GM21367 (cell line): ENCODE results near the gene SAFB.
A peak's percentile ranks its signal among the peaks of the same experiment; 100 is the strongest.

Experiments
- ATAC-seq: cut with Tn5 transposase; IDR thresholded peaks from one replicate; pipeline ENCODE4 v1.9.1; 2021; ENCODE audit not compliant: unreplicated experiment

The SAFB gene

DNA sequence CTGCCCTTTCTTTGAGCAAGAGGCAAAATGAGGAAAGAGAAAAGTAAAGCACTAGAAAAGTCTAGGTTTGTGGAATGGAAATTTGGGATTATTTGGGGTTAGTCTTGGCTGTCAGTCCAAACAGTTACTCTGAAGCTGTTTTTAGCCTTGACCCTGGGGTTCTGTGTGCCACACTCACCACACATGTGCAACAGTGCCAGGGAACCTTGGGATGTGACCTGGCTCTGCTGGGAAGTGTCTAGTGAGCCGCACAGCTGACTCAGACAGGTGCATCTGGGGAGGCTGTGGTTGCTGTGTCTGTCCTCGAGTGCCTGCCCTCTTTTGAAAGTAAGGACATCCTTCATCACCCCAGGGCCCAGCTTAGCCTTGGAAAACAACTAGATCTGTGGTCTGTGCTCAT, 41.6 kb downstream of the SAFB start:
- ATAC-seq, result no peak

DNA sequence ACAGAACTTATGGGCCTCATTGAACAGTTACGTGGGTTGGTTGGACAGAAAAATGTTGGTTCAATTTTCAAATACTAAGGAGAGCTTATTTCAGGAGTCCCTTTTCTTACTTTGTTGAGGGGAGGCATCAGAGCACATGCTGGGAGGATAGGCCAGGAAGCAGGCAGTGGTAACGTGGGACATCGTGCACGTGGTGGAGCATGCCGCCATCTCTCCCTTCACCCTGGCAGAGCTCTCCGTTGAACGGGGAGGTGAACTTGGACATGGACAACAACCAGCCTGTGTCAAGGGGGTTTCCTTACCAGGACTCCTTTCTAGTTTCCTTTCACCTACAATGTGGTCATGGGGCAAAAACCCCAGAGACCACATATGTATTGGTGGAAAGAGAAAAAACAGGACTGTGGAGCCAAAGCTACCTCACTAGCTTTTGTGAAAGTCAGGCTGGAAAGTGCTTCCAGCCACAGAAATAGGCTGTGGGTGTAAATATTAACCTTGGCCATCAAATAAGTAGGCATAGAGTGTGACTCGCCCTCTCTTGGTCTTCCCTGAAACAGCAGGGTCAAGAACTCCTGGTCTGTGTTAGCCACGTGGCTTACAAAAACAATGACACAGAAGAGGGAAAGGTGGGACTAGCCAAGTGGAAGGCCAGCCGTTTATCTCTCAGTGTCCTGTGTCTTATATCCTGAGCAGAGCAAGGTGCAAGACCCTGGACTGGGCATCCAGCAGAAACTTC, 43.1 kb downstream of the SAFB start:
- ATAC-seq, result no peak

DNA sequence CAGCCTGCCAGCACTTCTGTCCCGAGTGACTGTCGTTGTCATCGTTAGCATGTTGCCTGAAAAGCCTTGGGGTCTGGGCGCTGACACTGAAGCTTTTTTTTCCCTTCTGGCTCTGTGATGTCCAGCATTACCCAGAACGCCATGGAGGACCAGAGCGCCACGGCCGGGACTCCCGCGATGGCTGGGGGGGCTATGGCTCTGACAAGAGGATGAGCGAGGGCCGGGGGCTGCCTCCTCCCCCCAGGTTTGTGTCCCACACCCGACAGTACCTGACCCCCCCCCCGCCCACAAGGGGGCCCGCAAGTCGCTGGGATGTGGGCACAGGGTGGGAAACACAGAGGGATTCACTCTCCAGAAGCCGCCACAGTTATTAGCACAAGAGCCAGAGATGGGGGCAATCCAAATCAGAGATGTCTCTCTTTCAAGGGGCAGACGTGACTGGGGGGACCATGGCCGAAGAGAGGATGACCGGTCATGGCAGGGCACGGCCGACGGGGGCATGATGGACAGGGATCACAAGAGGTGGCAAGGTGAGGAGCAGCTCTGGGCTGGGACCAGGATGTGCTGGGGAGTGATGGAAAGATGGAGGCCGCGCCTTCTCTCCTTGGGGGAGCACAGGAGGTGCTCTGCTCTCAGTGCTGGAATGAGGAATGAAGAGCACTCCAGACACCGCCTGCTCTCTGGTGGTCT, 44.2 kb downstream of the SAFB start:
- ATAC-seq, result no peak

DNA sequence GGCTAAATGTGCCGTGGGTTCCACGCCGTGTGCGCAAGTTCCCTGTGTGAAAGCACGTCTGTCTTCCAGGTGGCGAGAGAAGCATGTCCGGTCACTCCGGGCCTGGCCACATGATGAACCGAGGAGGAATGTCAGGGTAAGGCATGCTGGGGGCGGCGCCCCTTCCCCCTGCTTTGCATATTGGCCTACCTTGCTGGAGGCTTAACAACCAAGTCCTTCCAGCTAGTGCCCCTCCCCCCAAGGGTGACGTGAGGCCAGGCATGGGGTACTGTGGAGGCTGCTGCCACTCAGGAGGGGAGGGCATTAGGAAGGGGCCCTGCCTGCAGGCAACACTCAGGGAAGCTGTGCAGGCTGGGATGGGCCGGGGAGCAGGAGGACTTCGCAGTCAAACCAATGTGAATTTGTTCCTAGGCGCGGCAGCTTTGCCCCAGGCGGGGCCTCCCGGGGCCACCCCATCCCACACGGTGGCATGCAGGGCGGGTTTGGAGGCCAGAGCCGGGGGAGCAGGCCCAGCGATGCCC, 44.9 kb downstream of the SAFB start:
- no peak for ATAC-seq

DNA sequence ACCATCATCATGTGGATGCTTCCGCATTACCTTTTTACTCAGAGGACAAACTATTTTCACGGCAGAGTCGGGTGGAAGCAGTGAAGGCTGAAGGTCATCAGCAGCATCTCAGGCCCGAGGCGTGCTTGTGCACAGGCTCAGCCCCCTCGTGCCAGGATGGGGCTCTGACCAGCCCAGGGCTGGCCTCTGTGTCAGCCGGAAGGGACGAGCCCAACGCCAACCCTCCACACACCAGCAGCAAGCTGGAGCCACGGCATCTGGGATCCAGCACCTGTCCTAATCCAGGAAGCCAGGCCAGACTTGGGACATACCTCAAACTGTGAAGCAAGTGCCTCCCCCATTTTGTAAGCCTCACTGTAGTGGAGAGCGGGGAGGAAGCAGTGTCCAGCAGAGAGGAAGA, 46.3 kb downstream of the SAFB start:
- ATAC-seq, result no peak

DNA sequence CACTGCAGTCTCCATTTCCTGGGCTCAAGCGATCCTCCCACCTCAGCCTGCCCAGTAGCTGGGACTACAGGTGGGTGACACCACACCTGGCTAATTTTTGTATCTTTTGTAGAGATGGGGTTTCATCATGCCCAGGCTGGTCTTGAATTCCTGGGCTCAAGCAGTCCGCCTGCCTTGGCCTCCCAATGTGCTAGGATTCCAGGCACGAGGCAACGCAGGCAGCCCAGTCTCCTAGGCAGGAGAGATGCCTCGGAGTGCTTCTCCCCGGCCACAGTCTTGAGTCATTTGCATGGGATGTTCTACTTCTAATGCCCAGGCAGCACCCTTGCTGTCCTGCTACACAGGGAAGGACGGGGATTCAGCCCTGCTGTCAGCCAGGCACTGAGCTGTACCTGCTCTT, 48.7 kb downstream of the SAFB start:
- no peak for ATAC-seq

DNA sequence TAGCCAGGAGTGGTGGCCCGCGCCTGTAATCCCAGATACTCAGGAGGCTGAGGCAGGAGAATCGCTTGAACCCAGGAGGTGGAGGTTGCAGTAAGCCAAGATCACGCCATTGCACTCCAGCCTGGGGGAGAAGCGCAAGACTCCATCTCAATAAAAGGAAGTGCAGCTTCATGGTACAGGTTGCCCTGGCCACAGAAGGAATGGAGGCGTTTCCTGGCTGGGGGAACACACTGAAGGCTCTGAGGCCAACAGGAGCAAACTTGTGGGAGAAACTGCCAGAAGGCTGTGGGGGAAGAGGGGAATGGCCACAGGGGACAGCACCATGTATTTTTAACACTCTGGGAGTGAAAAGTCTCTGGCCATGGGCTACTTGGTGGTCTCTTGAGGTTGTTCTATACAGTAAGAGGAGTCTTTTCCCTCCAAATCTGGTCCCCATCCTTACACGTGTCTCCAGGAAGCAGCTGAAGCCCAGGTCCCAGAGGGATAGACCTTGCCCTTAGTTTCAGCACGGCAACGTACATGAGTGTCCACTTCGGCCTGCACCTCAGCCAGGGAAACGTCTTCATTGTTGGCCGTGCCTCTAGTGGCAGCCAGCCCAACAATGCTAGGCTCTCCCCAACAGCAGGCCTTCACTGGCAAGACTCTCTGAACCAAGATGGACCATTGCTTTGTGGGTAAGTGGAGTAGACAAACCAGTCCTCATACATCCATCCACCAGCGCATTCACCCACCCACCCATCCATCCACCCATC, 50.0 kb downstream of the SAFB start:
- ATAC-seq, result no peak

DNA sequence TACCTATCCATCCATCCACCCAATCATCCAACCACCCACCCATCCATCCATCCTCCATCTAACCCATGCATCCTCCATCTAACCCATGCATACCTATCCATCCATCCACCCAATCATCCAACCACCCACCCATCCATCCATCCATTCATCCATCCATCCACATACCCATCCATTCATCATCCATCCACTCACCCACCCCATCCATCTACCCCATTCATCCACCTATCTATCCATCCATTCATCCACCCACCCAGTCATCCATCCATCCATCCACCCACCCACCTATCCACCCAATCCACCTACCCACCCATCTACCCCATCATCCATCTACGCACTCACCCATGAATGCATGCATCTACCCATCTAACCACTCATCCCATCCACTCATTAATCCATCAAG, 50.9 kb downstream of the SAFB start:
- ATAC-seq, result no peak

DNA sequence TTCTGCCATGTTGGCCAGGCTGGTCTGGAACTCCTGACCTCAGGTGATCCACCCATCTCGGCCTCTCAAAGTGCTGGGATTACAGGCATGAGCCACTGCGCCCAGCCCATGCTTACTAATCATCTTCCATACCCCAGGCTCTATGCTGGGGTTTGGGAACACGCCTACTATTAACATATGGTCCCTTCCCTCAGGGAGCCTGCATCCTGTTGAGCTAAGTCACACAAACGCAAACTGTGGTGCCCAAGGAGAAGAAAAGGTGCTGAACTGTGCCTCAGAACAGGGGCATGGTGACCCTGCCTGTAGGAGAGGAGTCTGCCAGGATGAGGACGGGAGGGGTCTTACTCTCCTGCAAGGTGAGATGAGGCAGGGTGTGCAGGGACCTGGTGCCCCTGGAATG, 51.8 kb downstream of the SAFB start:
- ATAC-seq, result no peak

DNA sequence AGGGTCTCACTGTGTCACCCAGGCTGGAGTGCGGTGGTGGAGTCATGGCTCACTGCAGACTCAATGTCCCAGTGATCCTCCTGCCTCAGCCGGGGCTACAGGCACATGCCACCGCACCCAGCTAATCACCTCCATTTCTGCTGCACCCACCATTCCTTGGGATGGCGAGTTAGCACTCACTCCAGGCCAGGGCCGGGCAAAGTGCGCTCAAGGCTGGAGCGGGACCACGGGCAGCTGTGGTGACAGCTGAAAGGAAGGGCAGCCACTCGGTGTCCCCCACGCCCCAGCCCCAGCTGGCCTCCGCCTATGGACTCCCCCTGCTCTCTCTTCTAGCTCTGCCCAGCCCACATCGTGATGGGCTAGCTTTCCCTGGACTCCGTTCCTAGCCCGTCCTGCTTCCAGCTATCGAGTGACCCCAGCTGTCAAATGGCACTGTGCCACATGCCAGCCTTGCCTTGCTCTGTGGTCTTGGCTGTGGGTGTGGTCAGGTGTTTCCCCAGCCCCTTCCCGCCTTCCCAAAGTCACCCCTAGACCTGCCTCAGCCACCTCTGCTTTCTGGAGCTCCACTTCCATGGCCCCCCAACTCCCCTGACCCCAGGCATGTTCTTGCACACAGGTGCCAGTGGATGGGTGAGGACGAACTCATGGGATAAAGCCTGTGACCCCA, 53.4 kb downstream of the SAFB start:
- ATAC-seq, result no peak

DNA sequence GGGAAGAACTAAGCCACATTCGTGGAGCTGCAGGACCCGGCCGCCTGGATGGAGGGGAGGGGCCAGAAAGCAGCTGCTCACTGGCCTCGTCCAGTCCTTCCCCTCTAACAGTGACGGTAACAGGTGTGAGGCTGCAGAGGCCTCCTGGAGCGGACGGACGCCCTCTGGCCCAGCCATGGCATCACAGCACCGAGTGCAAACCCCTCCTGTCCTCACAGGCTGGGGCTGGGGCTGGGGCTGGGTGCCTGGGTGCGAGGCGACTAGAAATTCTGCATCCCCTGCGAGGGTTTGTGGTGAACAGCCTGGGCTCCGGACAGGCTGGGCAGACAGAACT, 53.9 kb downstream of the SAFB start:
- ATAC-seq, result no peak

DNA sequence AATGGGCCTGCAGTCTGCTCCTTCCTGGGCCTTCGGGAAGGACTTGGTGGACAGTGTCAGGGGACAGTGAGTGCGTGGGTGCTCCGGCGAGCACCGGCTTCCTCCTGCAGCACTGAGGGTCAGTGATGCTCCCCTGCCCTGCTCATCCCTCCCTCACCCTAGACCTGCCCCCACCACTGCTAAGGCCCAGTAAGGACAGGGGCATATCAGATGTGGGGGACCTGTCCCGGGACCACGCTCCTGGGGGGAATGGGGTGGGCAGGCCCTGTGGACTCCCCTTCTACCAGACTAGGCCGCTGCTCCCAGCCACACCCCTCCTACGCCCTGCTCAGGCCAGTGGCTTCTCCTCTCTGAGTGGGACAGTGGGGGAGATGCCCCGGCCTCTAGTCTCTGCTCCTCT, 54.3 kb downstream of the SAFB start:
- no peak for ATAC-seq

DNA sequence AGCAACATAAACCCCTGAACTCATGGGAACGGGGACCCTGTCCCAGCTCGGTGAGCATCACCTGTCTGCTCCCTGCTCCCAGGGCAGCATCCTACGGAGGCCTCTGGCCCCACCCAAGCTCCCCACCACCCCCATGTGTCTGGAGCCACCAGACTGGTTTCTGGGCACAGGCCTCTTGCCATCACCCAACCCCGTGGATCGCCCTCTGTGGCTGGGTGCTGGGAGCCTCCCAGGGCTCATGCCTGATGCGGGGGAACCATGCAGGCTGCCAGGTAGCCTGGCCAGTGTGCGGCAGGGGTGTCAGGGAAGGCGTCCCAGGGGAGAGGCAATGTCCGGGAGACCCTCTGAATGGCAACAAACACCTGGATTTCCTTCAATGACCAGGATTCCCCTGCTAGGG, 54.7 kb downstream of the SAFB start:
- no peak for ATAC-seq

DNA sequence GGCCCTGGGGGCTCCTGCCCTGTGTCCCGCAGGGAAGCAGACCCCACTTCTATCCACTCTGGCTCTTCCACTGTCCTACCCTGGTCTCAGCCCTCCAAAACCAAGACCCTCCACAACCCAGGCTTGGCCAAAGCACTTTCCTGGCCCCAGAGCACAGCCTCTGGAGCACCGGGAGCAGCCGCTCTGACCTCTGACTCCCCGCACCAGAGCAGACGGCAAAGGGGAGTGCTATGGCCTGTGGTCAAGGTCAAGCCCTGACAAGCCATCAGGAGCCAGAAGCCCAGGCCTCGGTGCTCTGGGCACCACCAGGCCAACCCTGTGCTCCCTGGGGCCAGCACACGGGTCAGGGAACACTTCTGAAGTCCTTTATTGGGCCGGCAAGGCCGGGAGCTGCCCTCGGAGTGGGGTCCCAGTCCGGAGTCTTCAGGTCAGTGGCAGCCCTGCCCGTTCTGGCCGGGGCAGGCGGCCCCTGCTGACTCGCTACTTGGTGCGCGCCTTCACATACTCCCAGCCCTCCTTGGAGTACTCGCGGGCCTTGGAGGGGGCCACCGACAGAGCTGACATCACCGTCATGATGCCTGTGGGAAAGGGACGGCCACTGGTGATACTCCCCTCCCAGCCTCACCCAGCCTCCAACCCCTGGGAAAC, 55.3 kb downstream of the SAFB start:
- no peak for ATAC-seq

DNA sequence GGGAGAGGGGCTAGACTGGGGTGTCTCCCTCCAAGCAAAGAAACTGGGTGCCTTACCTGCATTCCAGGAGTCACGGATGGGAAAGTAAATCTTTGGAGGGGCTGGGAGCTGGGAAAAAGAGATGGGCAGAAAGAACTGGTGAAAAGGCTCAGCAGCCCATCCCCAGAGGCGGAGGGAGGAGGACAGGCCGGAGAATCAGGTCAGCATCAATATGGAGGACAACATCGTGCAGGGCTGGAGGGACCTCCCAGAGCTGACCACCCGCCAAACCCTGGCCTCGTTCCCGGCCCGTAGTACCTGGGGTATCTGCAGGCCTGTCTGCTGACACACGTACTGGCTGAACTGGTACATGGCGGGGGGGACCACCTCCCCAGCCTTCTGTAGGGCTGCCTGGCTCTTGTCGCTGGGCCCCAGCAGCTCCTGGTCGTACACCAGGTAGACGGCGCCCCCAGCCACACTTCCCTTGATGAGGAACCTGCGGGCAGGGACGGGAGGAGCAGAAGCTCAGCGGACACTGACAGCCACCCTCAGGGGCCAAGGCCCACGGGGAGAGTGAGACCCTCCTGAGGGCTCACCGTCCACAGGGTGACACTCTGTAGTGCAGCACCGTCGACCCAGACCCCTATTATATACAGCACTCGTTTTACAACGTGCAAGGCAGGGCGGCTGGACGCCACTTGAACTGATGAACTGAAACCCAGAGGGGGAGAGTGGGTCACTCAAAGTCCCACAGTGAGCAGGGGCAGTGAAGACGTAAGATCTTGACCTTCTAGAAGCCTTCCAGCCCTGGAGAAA, 56.6 kb downstream of the SAFB start:
- ATAC-seq, result no peak

DNA sequence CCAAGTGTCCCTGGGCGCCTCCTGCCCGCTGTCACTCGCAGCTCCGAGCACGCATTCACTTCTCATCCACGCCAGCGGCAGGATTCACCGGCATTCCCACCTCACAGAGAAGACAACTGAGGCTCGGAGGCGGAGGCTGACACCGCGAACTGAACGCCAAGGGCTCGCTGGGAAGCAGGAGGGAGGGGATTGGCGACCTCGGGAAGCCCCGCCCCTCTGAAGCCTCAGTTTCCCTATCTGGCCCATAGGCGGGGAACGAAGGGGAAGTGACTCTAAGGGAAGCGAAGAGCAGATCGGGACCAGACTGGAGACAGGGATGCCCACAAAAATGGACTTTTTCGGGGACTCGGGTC, 57.2 kb downstream of the SAFB start:
- ATAC-seq, result no peak

DNA sequence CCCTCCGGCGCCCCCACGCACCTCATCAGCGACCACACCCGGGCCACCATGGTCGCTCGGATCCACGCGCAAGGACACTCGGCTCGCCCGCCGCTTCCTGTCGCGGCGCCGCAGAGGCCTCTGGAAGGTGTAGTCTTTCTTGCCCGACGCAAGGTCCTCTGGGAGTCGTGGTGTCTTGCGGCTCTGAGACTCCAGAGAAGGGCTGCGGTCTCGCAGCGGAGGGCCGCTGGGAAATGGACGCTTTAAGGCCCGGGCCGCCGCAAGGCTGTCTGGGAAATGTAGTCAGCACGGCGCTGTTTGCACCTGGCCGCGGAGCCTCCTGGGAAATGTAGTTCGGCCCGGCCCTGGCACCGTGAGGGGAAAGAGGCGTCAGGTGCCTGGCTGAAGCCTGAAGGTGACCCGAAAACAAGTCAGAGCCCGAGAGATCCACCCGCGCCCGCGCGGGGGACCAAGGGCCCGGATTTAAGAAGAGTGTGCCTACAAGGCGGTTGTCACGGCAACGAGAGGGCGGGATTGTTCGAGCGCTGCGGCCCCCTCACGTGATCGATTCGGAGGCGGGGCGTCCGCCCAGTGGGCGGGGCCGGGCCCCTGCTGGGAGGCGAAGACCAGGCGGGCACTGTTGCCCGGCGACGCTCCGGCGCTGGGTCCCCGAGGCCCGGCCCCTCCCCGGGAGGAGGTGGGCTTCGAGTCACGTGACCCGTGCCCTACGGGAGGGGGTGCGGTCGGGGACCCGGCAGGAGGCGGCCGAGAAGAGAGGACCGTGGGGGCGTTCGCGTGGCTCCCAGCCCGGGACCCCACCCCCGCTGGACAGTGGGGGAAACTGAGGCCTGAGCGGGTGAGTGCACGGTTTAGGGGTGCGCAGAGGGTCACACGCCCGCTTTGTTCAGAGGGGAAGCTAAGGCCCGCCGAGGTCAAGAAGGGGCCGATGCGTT, 57.8 kb downstream of the SAFB start, which contains the start of the genes HSD11B1L and MICOS13:
TSS of gene HSD11B1L (plus strand) at position 591 of the 932 bp plus-strand sequence. CDS start 3,806 bp downstream, outside the sequence.
TSS of gene MICOS13 (minus strand) at position 80 of the 932 bp plus-strand sequence. CDS start at position 50, 30 bp downstream.
- ATAC-seq, result peak; percentile 81

DNA sequence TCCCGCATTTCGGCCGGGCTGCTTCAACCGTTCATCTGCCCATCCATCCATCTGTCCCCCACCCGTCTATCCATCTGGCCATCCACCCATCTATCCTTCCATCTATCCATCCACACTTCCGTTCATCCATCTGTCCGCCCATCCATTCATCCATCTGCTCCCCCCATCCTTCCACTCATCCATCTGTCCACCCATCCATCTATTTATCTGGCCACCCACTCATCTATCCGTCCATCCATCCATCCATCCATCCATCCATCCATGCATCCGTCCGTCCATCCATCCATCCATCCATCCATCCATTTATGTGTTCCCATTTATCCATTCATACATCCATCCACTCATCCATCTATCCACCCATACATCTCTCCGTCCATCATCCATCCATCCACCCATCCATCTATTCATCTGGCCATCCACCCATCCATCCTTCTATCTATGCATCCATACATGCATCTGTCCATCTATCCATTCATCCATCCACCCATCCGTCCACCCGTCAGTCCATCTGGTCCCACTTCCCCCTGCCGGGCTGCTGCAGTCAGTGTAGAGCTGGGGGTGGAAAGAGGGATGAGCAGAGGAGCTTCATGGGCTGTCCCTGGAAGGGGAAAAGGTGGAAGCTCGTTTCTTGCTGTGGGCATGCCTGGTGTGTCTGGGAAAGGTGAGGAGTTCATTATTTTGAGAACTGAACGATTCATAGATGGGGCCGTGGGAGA, 58.7 kb downstream of the SAFB start:
- no peak for ATAC-seq
